SK-N-MC (cell line): ENCODE data around the gene CATSPER4.

Experiments used
- FOXP2 ChIP-seq: optimal IDR thresholded peaks from 2 replicates; pipeline ENCODE3; 2011; ENCODE audit warnings: mild to moderate bottlenecking, moderate library complexity; ENCODE audit not compliant: insufficient read depth; ENCODE audit errors: extremely low read length, control extremely low read depth
- POLR2AphosphoS5 ChIP-seq: IDR thresholded peaks from 2 replicates; pipeline ENCODE4 v1.6.1; 2012; ENCODE audit warnings: mild to moderate bottlenecking, low read depth, low read length, borderline replicate concordance

GRCh38 chr1:26180010-26180506 is 10.3 kb upstream of the CATSPER4 start:
- TF ChIP-seq FOXP2 (no peak), POLR2AphosphoS5 (no peak)
